Measurements from ENCODE around the gene CALCB. TPM values are rescaled to one million over a fixed set of nuclear protein-coding genes. Genes with fewer than 3 reads are reported as not detected.

Gene CALCB
- total and polyA plus RNA-seq, 7 donors, result 0.10 to 29.1 (median 0.79) TPM; not detected in 3

DNA sequence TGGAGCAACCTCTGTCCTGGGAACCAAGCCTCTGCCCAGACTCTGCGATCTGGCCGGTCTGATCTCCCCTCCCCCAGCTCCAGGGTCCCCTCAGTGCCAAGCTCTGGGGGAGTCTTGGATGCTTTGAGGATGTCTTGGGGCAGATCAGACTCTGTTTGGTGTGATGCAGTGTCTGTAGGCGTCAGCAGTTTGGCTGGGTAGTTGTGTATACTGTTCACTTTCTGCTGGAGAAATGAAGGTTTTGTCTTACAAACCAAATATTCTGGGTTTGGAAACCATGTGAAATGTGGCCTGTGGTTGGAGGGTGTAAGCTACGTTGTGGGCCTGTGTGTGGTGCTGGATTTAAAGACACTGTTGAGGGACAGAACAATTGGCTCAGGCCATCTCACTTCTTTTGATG is 46.0 kb downstream of the CALCB start:
- Histone ChIP-seq H3K4me1 (peaks cover 5% of the 10 kb centered on the region), H3K27ac (no peak overlapping the region), H3K27me3 (ENCODE audit: insufficient read depth in 3 of 3, low read length in 2 of 3) (peaks cover 0 to 41% (median 6%) of the 10 kb centered on the region in 3 donors), H3K9me3 (no peaks in the 10 kb centered on the region), H3K36me3 (ENCODE audit: insufficient read depth in 1 of 2, low read depth in 1 of 2) (no peaks in the 10 kb centered on the region), H3K4me3 (no peak overlapping the region)
- no peak for DNase-seq
- 64 to 67% (median 66%) methylated on average over 4 of the region's 4 CpGs for WGBS, 3 donors
- intact Hi-C loops (cut with DNase I), result no loop called here
- no peak for ATAC-seq
- TF ChIP-seq, protein P1, sequence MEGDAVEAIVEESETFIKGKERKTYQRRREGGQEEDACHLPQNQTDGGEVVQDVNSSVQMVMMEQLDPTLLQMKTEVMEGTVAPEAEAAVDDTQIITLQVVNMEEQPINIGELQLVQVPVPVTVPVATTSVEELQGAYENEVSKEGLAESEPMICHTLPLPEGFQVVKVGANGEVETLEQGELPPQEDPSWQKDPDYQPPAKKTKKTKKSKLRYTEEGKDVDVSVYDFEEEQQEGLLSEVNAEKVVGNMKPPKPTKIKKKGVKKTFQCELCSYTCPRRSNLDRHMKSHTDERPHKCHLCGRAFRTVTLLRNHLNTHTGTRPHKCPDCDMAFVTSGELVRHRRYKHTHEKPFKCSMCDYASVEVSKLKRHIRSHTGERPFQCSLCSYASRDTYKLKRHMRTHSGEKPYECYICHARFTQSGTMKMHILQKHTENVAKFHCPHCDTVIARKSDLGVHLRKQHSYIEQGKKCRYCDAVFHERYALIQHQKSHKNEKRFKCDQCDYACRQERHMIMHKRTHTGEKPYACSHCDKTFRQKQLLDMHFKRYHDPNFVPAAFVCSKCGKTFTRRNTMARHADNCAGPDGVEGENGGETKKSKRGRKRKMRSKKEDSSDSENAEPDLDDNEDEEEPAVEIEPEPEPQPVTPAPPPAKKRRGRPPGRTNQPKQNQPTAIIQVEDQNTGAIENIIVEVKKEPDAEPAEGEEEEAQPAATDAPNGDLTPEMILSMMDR (IDR thresholded peaks at IDR 0.05), result no peak

DNA sequence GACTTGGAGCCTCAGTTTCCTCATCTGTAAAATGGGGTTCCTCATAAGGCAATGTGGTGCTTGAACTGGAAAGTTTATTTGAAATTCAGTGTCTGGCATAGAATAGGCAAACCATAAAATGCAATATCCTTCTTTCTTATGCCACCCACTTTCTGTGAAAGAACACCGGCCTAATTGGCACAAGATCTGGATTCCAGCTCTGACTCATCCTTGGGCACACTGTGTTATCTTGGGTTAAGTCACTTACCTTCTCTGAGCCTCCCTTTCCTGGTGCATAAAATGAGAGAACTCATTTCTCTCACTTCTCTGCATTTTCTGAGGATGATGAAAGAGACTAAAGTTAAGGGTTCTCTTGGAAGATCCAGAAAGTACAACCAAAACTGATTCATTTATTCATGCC is 46.4 kb downstream of the CALCB start:
- DNase-seq (no peak), ATAC-seq (no peak)
- no peak overlapping the region for H3K27ac ChIP-seq
- no peak overlapping the region for H3K4me3 ChIP-seq
- peaks cover 1% of the 10 kb centered on the region for H3K4me1 ChIP-seq
- H3K9me3 ChIP-seq, result no peaks in the 10 kb centered on the region
- 24 to 63% (median 35%) methylated on average over 1 of the region's 1 CpG for WGBS, 3 donors
- intact Hi-C loops (cut with DNase I), result no loop called here
- peaks cover 0 to 36% (median 6%) of the 10 kb centered on the region in 3 donors for H3K27me3 ChIP-seq (ENCODE audit: insufficient read depth in 3 of 3, low read length in 2 of 3)
- H3K36me3 ChIP-seq (ENCODE audit: insufficient read depth in 1 of 2, low read depth in 1 of 2), result no peaks in the 10 kb centered on the region
- TF ChIP-seq, protein P1 (IDR thresholded peaks at IDR 0.05), result no peak

- H3K36me3 ChIP-seq (ENCODE audit: insufficient read depth in 1 of 2, low read depth in 1 of 2), result no peaks in the 10 kb centered on the region
- TF ChIP-seq, protein P1 (IDR thresholded peaks at IDR 0.05), result no peak
- no peak overlapping the region for H3K27ac ChIP-seq
- H3K4me3 ChIP-seq, result no peak overlapping the region
- peaks cover 0 to 15% (median 0%) of the 10 kb centered on the region in 3 donors for H3K27me3 ChIP-seq (ENCODE audit: insufficient read depth in 3 of 3, low read length in 2 of 3)
- no peaks in the 10 kb centered on the region for H3K4me1 ChIP-seq
- intact Hi-C loops (cut with DNase I), result no loop called here
- no peak for DNase-seq
- WGBS, 3 donors, result 65 to 83% (median 81%) methylated on average over 1 of the region's 1 CpG
- no peaks in the 10 kb centered on the region for H3K9me3 ChIP-seq
- no peak for ATAC-seq
Observed at GRCh38 chr11:15123849-15124248, 50.5 kb downstream of the CALCB start.

DNA sequence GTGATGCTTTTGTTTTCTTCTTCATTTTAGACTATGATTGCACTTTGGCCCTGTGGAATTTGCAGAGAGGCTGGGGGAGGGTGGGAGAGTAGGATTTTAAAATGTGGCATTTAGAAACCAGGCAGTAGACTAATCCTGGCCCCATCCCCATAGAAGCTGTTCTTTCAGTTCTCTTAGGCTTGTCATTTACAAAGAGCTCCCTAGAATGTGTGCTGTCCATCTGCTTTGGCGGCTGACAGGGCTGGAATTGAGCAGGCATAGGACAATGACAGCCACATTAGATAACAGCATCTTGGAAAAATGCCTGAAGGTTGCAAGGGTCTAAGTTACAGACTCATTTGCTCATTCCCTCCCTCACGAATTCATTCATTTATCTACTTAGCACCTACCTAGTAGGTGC is 51.1 kb downstream of the CALCB start:
- no peaks in the 10 kb centered on the region for H3K36me3 ChIP-seq (ENCODE audit: insufficient read depth in 1 of 2, low read depth in 1 of 2)
- peaks cover 0 to 13% (median 0%) of the 10 kb centered on the region in 3 donors for H3K27me3 ChIP-seq (ENCODE audit: insufficient read depth in 3 of 3, low read length in 2 of 3)
- WGBS, 3 donors, result 69 to 80% (median 69%) methylated on average over 2 of the region's 2 CpGs
- H3K27ac ChIP-seq, result no peak overlapping the region
- no peaks in the 10 kb centered on the region for H3K4me1 ChIP-seq
- H3K9me3 ChIP-seq, result no peaks in the 10 kb centered on the region
- TF ChIP-seq, protein P1 (IDR thresholded peaks at IDR 0.05), result no peak
- no peak for ATAC-seq
- intact Hi-C loops (cut with DNase I), result no loop called here
- DNase-seq, result no peak
- no peak overlapping the region for H3K4me3 ChIP-seq

DNA sequence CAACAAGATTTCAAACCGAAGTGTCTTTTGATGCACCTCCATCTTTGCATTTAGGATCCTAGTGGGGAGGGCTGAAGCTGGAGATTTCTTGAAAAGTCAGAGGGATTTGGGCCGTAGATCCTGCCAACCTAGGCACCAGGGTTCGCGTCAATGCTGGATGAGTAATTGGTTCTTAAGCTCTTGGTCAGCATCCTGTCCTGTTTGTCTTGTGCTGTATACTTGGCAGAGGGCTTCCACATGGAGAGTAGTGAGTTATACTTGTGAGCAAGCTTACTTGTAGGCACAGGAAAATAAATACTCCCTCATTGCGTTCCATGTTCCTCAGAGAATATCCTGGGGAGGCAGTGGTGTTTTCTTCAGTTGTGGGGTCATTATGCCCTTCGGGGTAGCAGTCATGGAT is 53.9 kb downstream of the CALCB start:
- Histone ChIP-seq H3K27ac (no peak overlapping the region), H3K4me3 (no peak overlapping the region), H3K27me3 (ENCODE audit: insufficient read depth in 3 of 3, low read length in 2 of 3) (peaks cover 0 to 9% (median 0%) of the 10 kb centered on the region in 3 donors), H3K36me3 (ENCODE audit: insufficient read depth in 1 of 2, low read depth in 1 of 2) (no peaks in the 10 kb centered on the region), H3K9me3 (no peaks in the 10 kb centered on the region), H3K4me1 (no peaks in the 10 kb centered on the region)
- intact Hi-C loops (cut with DNase I), result no loop called here
- TF ChIP-seq, protein P1 (IDR thresholded peaks at IDR 0.05), result no peak
- DNase-seq (no peak), ATAC-seq (no peak)
- WGBS, 3 donors, result 76 to 85% (median 81%) methylated on average over 6 of the region's 6 CpGs

All from psoas muscle (tissue), 8 donors.